Pancreas (tissue), 10 donors: ENCODE results near the gene ZNF775. TPM values are rescaled to one million over a fixed set of nuclear protein-coding genes. Genes with fewer than 3 reads are reported as not detected.

ENCODE experiments used
- ATAC-seq, 4 donors: fragments of 200-7000 bp; cut with Tn5 transposase; one replicate each; pipeline versions ENCODE4 v1.8.0 to v1.9.1; 2020; ENCODE audit warnings: mild to moderate bottlenecking in 4 of 4, moderate library complexity in 4 of 4
- DNase-seq, 6 donors: peaks; one replicate each; pipeline ENCODE4 v3.0.0-alpha.2; 2020
- FAIRE-seq: peaks from 2 replicates; lab custom pipeline; 2012; peaks lifted over from hg19 to GRCh38; lab: Jason Lieb, UNC
- H3K27ac ChIP-seq, 4 donors: fragments of 200-600 bp; sonication (generic); 1 replicate in 3 of 4; 2 replicates in 1 of 4; pipeline versions ENCODE4 v1.5.0 to v1.8.0; 2020
- H3K27me3 ChIP-seq, 4 donors: fragments of 200-600 bp; one replicate each; pipeline ENCODE4 v1.8.0; 2021
- H3K36me3 ChIP-seq, 3 donors: fragments of 200-600 bp; sonication (generic) in 1 of 3; one replicate each; pipeline versions ENCODE4 v1.5.0 to v1.8.0; 2020 to 2021
- H3K4me1 ChIP-seq, 3 donors: fragments of 200-600 bp; one replicate each; pipeline ENCODE4 v1.8.0; 2021
- H3K4me3 ChIP-seq, 4 donors: fragments of 200-600 bp; sonication (generic) in 2 of 4; one replicate each; pipeline versions ENCODE4 v1.5.0 to v1.8.0; 2020 to 2021
- H3K9me3 ChIP-seq, 4 donors: fragments of 200-600 bp; one replicate each; pipeline ENCODE4 v1.8.0; 2021
- WGBS, 2 donors: extraction: QIAGEN DNeasy Blood & Tissue Kit; methylation state at CpG; one replicate each; pipeline ENCODE4 v1.1.7; 2013; 5-methylcytosine and 5-hydroxymethylcytosine counted together
- intact Hi-C, 3 donors: fragments of 100-400 bp; cut with DNase I; formaldehyde crosslinking; loops; one replicate each; pipeline versions ENCODE4 v1.11.1 to v1.14.2; 2022
- polyA plus RNA-seq, 2 donors: library from polyadenylated mRNA; stranded (reverse); fragments of 200-250 nt; gene quantifications; one replicate each; pipeline ENCODE4 v1.2.3, GENCODE V29; 2013
- total RNA-seq, 6 donors: library from RNA; stranded (reverse); fragmentation: NEBNext Ultra II Directional in 4 of 6; extraction: Animal tissue kit (Norgen Biotek cat#: 25700) in 4 of 6; gene quantifications; one replicate each; pipeline versions ENCODE4 v1.2.1 to v1.2.4, GENCODE V29; 2021 to 2023
- TF ChIP-seq, protein P1 (sequence below), 4 donors: fragments of 200-600 bp; sonication (generic) in 3 of 4; IDR thresholded peaks; one replicate each; pipeline versions ENCODE4 v1.5.0 to v1.8.0; 2021; ENCODE audit warnings: antibody characterized with exemption in 4 of 4
- donor health status: healthy with polysubstance abuse.
- donor health status: DM: no; HTN: no; CAD: no; lungs with moderate emphysema.
- donor health status: DM: no; HTN: no; CAD: no.
- donor health status: control.
- donor health status: control.
- donor health status: Bipolar disorder and iron deficiency.
- donor health status: DM: yes; HTN: yes; CAD: no.
- donor health status: DM: no; HTN: no; CAD: no.
- donor health status: DM: no; HTN: no; CAD: no.
- donor health status: DM: yes; HTN: yes; CAD: no.

The ZNF775 gene
- total and polyA plus RNA-seq, 8 donors, result 2.0 to 7.4 (median 2.9) TPM

DNA sequence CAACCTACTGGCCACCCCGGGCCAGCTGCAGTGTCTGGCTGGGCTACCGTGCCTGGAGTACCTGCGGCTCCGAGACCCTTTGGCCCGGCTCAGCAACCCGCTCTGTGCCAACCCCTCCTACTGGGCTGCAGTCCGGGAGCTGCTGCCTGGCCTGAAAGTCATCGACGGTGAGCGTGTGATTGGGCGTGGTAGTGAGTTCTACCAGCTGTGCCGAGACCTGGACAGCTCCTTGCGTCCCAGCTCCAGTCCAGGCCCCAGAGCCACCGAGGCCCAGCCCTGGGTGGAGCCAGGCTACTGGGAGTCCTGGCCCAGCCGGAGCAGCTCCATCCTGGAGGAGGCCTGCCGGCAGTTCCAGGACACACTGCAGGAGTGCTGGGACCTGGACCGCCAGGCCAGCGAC lies 42.0 kb upstream of the ZNF775 start:
- intact Hi-C loops, result no loop called here
- TF ChIP-seq, protein P1, sequence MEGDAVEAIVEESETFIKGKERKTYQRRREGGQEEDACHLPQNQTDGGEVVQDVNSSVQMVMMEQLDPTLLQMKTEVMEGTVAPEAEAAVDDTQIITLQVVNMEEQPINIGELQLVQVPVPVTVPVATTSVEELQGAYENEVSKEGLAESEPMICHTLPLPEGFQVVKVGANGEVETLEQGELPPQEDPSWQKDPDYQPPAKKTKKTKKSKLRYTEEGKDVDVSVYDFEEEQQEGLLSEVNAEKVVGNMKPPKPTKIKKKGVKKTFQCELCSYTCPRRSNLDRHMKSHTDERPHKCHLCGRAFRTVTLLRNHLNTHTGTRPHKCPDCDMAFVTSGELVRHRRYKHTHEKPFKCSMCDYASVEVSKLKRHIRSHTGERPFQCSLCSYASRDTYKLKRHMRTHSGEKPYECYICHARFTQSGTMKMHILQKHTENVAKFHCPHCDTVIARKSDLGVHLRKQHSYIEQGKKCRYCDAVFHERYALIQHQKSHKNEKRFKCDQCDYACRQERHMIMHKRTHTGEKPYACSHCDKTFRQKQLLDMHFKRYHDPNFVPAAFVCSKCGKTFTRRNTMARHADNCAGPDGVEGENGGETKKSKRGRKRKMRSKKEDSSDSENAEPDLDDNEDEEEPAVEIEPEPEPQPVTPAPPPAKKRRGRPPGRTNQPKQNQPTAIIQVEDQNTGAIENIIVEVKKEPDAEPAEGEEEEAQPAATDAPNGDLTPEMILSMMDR (IDR thresholded peaks at IDR 0.05), result no peak
- Histone ChIP-seq H3K4me1 (peaks cover 33 to 40% (median 36%) of the 10 kb centered on the region in 3 donors), H3K27me3 (no peaks in the 10 kb centered on the region), H3K36me3 (no peaks in the 10 kb centered on the region), H3K27ac (peak overlapping the region; percentile 61 to 89 (median 78)), H3K9me3 (no peaks in the 10 kb centered on the region), H3K4me3 (no peak overlapping the region)
- FAIRE-seq, result no peak
- peak; percentile 76 to 92 (median 84) for DNase-seq
- peak; percentile 49 to 67 (median 58) for ATAC-seq
- WGBS, 2 donors, result 43 to 48% methylated on average over 18 of the region's 18 CpGs

DNA sequence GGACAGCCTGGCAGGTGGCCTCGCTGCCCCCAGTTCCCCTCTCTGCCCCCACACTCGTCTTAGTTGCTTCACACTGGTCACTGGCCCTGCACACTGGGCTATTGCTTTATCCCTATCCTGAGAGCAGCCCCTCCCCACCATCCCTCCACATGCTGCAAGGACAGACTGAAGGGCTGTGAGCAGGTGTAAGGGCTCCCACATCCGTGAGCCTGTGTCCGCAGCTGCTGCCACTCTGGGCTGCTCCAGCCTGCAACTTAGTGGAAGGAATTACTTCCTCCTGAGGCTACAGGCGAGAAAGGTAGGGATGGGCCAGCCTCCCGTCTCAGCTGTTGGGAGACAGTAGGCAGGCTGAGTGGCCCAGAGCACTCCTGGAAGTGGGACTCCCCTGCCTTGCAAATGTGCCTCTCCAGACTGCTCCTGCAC lies 41.5 kb upstream of the ZNF775 start:
- ATAC-seq (peak; percentile 41 to 52 (median 46)), FAIRE-seq (no peak), DNase-seq (peak; percentile 61 to 80 (median 74))
- intact Hi-C loops, result no loop called here
- Histone ChIP-seq H3K4me1 (peaks cover 33 to 40% (median 36%) of the 10 kb centered on the region in 3 donors), H3K27ac (peak overlapping the region; percentile 61 to 89 (median 78)), H3K36me3 (no peaks in the 10 kb centered on the region), H3K27me3 (no peaks in the 10 kb centered on the region), H3K4me3 (peak overlapping the region in 1 of 4 donors; percentile 10), H3K9me3 (no peaks in the 10 kb centered on the region)
- TF ChIP-seq, protein P1 (IDR thresholded peaks at IDR 0.05), result no peak
- WGBS, 2 donors, result 46 to 47% methylated on average over 5 to 6 of the region's 6 CpGs

- peak overlapping the region in 1 of 4 donors; percentile 74 for H3K4me3 ChIP-seq
- DNase-seq (no peak), ATAC-seq (no peak), FAIRE-seq (no peak)
- intact Hi-C loops, result no loop called here
- no peaks in the 10 kb centered on the region for H3K9me3 ChIP-seq
- TF ChIP-seq, protein P1 (IDR thresholded peaks at IDR 0.05), result no peak
- 55 to 68% methylated on average over 11 of the region's 11 CpGs for WGBS, 2 donors
- no peaks in the 10 kb centered on the region for H3K36me3 ChIP-seq
- H3K27me3 ChIP-seq, result no peaks in the 10 kb centered on the region
- peaks cover 33 to 40% (median 36%) of the 10 kb centered on the region in 3 donors for H3K4me1 ChIP-seq
- H3K27ac ChIP-seq, result peak overlapping the region; percentile 42 to 89 (median 74)
Measured at GRCh38 chr7:150338166-150338829, 40.8 kb upstream of the ZNF775 start.

DNA sequence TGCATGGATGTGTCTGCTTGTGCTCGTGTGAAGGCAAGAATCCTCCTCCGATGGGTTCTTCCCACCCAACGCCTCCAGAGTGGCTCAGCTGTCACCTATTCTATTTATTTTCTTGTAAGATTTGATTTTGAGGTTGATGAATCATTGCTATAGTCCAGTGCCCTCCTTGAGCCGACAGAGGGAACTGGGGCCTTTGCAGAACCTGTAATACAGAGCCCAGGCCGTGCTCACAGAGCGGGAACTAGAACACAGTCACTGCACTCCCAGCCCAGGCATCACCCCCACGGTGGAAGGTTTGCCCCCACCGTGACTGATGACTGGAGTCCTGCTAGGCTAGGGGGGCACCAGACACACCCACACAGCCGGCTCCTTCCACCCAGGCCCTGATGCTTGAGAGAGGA lies 39.7 kb upstream of the ZNF775 start:
- Histone ChIP-seq H3K4me3 (peak overlapping the region in 2 of 4 donors; percentile 60 to 74), H3K9me3 (no peaks in the 10 kb centered on the region), H3K27me3 (no peaks in the 10 kb centered on the region), H3K27ac (peak overlapping the region; percentile 60 to 89 (median 78)), H3K36me3 (no peaks in the 10 kb centered on the region), H3K4me1 (peaks cover 33 to 40% (median 35%) of the 10 kb centered on the region in 3 donors)
- TF ChIP-seq, protein P1 (IDR thresholded peaks at IDR 0.05), result no peak
- intact Hi-C loops, result no loop called here
- 23 to 32% methylated on average over 9 of the region's 9 CpGs for WGBS, 2 donors
- FAIRE-seq (no peak), ATAC-seq (no peak), DNase-seq (no peak)
